ENCODE data around the gene PDIA4. TPM values are rescaled to one million over a fixed set of nuclear protein-coding genes. Genes with fewer than 3 reads are reported as not detected.
A peak's percentile ranks its signal among the peaks of the same experiment; 100 is the strongest.

The PDIA4 gene
- total RNA-seq, 2 experiments from 2014 or later, result 72.6 to 75.7 TPM

- DNase-seq, result no peak
- CTCF ChIA-PET, result interaction anchor here (1.0 to 6.6 kb wide), 5 partner anchors 18 to 98 kb away, joined by 3 to 54 read pairs (median 7); partner anchors contain the start of gene ZNF425
- Mint-ChIP-seq H3K27me3 (no peaks in the 10 kb centered on the region), H3K36me3 (ENCODE audit: low read depth) (peaks cover 20% of the 10 kb centered on the region), H3K27ac (peak overlapping the region; percentile 93), H3K4me3 (peak overlapping the region; percentile 93), H3K9me3 (no peaks in the 10 kb centered on the region), H3K4me1 (ENCODE audit: low read depth) (peaks cover 36% of the 10 kb centered on the region)
- POLR2A ChIA-PET, result interaction anchor here (0.6 to 2.8 kb wide), 12 partner anchors 10 to 125 kb away, joined by 3 to 11 read pairs (median 4); no protein-coding TSS in a partner anchor
- no peak for ATAC-seq
- TF ChIP-seq CTCF (IDR thresholded peaks at IDR 0.05), result no peak
- intact Hi-C loops (cut with micrococcal nuclease), result loop anchor here (5.0 kb wide), 2 partner anchors 40 to 65 kb away; partner anchors contain the start of gene ZNF786
These were observed 527 bp downstream of the PDIA4 start for GRCh38 chr7:149027611-149028345.

- no peak for ATAC-seq
- no peaks in the 10 kb centered on the region for H3K27me3 Mint-ChIP-seq
- H3K36me3 Mint-ChIP-seq (ENCODE audit: low read depth), result peaks cover 20% of the 10 kb centered on the region
- H3K9me3 Mint-ChIP-seq, result no peaks in the 10 kb centered on the region
- CTCF ChIA-PET, result interaction anchor here (2.4 to 6.6 kb wide), 3 partner anchors 22 to 99 kb away, joined by 7 to 54 read pairs (median 18); partner anchors contain the start of gene ZNF425
- DNase-seq, result no peak
- peaks cover 38% of the 10 kb centered on the region for H3K4me1 Mint-ChIP-seq (ENCODE audit: low read depth)
- no peak for TF ChIP-seq CTCF (IDR thresholded peaks at IDR 0.05)
- peak overlapping the region; percentile 93 for H3K4me3 Mint-ChIP-seq
- intact Hi-C loops (cut with micrococcal nuclease), result loop anchor here (5.0 kb wide), 2 partner anchors 40 to 65 kb away; partner anchors contain the start of gene ZNF786
- POLR2A ChIA-PET, result interaction anchor here (0.6 to 2.8 kb wide), 11 partner anchors 10 to 126 kb away, joined by 3 to 11 read pairs (median 4); no protein-coding TSS in a partner anchor
- peak overlapping the region; percentile 93 for H3K27ac Mint-ChIP-seq
These were observed 1.2 kb downstream of the PDIA4 start for GRCh38 chr7:149027055-149027454.

GRCh38 chr7:149023662-149024061 is 4.6 kb downstream of the PDIA4 start:
- Mint-ChIP-seq H3K27me3 (no peaks in the 10 kb centered on the region), H3K27ac (peak overlapping the region; percentile 41), H3K9me3 (no peaks in the 10 kb centered on the region), H3K4me1 (ENCODE audit: low read depth) (peaks cover 35% of the 10 kb centered on the region), H3K4me3 (no peak overlapping the region), H3K36me3 (ENCODE audit: low read depth) (peaks cover 40% of the 10 kb centered on the region)
- intact Hi-C loops (cut with micrococcal nuclease), result no loop called here
- POLR2A ChIA-PET, result interaction anchor here (0.8 kb wide), 1 partner anchor 43 kb away, joined by 4 read pairs; no protein-coding TSS in a partner anchor
- DNase-seq (no peak), ATAC-seq (no peak)
- CTCF ChIA-PET, result interaction anchor here (1.1 to 6.6 kb wide), 4 partner anchors 13 to 42 kb away, joined by 3 to 54 read pairs (median 8); no protein-coding TSS in a partner anchor
- no peak for TF ChIP-seq CTCF (IDR thresholded peaks at IDR 0.05)

GRCh38 chr7:149022756-149023360 is 5.4 kb downstream of the PDIA4 start:
- no peaks in the 10 kb centered on the region for H3K27me3 Mint-ChIP-seq
- H3K9me3 Mint-ChIP-seq, result no peaks in the 10 kb centered on the region
- no peak for DNase-seq
- intact Hi-C loops (cut with micrococcal nuclease), result no loop called here
- peaks cover 41% of the 10 kb centered on the region for H3K36me3 Mint-ChIP-seq (ENCODE audit: low read depth)
- no peak overlapping the region for H3K4me3 Mint-ChIP-seq
- TF ChIP-seq CTCF (IDR thresholded peaks at IDR 0.05), result no peak
- ChIA-PET POLR2A (interaction anchor here (0.8 to 0.9 kb wide), 3 partner anchors 13 to 51 kb away, joined by 3 to 4 read pairs (median 4); no protein-coding TSS in a partner anchor), CTCF (interaction anchor here (1.1 to 6.6 kb wide), 5 partner anchors 12 to 43 kb away, joined by 3 to 54 read pairs (median 5); no protein-coding TSS in a partner anchor)
- no peak for ATAC-seq
- peak overlapping the region; percentile 41 for H3K27ac Mint-ChIP-seq
- H3K4me1 Mint-ChIP-seq (ENCODE audit: low read depth), result peaks cover 35% of the 10 kb centered on the region
